GM19193 (cell line): ENCODE results near the gene KNDC1.

ENCODE experiments used
- POLR2A ChIP-seq: IDR thresholded peaks from 4 replicates; pipeline ENCODE4 v1.6.1; 2011; ENCODE audit not compliant: insufficient read depth, insufficient read length; ENCODE audit errors: extremely low read depth

The KNDC1 gene

DNA sequence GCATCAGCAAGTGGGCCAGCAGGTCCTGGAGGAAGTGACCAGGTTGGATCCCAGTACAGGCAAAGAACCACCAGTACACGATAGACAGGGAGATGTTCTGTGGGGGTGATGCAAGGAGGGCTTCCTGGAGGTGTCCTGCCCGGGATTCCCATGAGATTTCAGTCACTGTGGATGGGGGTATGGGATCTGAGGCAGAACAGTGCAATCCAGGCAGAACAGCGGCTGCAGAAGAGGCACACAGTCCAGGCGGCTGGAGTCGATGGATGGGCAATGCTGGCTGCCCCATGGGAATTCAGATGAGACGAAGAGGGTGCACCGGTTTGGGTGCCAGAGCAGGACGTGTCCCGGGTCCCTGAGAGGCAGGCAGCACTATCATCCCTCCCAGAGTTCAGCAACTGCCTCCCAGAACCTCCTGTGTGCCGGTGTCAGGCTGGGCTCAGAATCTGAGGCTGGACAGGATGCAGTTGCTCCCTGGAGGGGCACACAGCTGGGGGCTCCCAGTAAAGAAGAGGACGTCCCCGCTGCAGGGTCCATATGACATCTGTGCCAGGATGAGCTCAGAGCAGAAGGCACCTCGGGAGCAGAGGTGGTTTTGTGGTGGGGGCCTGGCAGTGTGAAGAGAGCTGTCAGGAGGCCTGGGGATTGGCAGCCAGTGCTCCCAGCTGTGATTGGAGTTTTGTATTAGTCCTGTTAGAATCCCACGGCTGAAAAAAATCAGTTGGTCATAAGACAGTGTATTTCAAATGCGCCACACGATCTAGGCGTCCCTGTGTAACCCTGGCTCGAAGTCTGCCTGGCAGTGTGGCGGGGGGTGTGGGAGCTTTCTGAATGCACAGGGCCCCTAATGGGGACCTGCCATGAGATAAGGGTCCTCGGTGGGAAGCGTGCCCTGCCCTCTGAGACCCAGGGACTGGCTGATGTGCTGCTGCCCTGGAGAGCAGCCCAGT lies 3.2 kb downstream of the KNDC1 start:
- no peak for TF ChIP-seq POLR2A

- TF ChIP-seq POLR2A, result no peak
Measured at GRCh38 chr10:133163889-133164815, 4.1 kb downstream of the KNDC1 start.

DNA sequence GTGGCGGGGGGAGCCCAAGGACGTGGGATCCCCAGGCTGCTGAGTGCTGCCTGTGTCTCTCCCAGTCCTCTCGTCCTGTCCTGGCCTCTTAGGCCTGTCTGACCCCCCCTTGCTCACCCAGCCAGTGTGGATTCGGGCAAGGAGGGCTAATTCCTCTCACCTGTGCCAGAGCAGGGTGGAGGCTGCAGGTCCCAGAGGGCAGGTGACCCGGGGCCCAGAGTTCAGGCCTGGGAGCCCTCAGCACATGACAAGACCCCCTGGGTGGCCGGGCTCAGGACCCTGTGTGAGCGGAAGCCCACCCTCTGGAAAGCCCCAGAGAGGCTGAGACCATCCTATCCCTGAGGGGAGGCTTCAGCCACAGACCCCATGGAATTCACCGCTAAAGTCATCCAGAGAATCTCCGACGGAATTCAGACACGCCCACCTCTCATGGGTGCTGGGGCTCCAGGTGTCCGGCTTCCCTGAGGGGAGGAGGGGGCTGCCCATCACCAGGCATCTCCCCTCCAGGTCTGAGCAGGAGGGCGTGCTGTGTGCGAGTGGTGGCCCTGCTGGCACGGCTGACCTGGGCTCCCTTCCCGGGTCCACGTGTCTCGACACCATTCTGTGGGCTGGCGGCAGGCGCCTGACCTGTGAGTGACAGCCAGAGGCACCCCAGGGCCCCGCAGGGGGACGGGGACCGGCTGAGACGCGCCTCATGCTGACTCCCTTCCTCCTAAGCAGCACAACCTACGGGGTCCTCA lies 5.0 kb downstream of the KNDC1 start:
- TF ChIP-seq POLR2A, result no peak

- TF ChIP-seq POLR2A, result no peak
Measured at GRCh38 chr10:133165556-133166503, 5.8 kb downstream of the KNDC1 start.

GRCh38 chr10:133166504-133166827 lies 6.4 kb downstream of the KNDC1 start:
- TF ChIP-seq POLR2A, result no peak

DNA sequence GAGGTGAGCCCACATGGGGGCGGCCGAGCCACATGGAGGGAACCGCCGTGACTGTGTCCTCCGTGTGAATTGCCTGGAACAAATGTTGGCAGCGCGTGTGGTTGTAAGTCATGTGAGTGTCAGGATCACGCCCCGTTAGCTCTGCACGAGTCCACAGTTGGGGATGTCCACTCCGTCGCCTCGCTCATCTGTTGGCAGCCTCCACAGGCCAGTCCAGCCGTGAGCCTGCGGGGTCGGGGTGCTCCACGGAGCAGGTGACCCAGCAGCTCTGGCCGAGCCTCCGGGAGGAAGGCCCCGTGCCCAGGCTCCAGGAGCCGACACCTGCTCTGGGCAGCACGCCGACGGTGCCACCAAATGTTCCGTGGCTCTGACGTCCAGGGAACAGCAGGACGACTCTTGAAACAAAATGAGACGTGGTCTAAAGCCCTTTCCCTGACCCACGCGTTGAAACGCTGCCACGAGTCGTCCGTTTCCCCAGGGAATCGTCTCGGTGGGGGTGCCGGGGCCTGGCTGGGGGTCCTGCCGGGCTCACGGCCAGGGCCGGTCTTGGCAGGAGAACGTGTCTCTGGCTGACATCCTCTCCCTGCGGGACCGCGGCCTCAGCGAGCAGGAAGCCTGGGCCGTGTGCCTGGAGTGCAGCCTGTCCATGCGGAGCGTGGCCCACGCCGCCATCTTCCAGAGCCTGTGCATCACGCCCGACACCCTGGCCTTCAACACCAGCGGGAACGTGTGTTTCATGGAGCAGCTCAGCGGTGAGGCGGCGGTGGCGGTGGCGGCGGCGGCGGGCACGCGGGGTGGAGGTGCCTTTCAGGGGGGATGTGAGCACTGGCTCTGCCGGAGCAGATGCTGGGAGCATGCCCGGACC lies 7.0 kb downstream of the KNDC1 start:
- TF ChIP-seq POLR2A, result no peak

GRCh38 chr10:133167693-133168616 lies 7.9 kb downstream of the KNDC1 start:
- TF ChIP-seq POLR2A, result no peak

- TF ChIP-seq POLR2A, result no peak
Measured at GRCh38 chr10:133168617-133169031, 8.6 kb downstream of the KNDC1 start.

- TF ChIP-seq POLR2A, result no peak
Measured at GRCh38 chr10:133169173-133169947, 9.3 kb downstream of the KNDC1 start.

DNA sequence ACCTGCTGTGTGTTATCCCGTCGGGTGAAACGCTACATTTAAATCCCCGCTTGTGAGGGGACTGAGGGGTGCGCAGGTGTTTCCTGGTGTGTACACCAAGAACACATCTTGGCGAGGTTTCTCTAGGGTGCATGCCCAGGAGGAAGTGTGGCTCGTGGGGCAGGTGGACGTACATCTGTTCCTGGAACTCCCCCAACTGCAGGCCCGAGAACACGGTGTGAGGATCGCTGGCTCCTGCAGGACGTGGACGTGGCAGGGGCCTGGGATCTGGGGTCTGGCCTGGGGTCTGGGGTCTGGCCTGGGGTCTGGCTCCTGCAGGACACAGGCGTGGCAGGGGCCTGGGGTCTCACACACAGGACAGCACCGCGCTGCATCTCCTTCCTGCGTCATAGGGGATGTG lies 10.1 kb downstream of the KNDC1 start:
- TF ChIP-seq POLR2A, result no peak
